ENCODE results near the gene ZIC5.

- TF ChIP-seq, protein P1, sequence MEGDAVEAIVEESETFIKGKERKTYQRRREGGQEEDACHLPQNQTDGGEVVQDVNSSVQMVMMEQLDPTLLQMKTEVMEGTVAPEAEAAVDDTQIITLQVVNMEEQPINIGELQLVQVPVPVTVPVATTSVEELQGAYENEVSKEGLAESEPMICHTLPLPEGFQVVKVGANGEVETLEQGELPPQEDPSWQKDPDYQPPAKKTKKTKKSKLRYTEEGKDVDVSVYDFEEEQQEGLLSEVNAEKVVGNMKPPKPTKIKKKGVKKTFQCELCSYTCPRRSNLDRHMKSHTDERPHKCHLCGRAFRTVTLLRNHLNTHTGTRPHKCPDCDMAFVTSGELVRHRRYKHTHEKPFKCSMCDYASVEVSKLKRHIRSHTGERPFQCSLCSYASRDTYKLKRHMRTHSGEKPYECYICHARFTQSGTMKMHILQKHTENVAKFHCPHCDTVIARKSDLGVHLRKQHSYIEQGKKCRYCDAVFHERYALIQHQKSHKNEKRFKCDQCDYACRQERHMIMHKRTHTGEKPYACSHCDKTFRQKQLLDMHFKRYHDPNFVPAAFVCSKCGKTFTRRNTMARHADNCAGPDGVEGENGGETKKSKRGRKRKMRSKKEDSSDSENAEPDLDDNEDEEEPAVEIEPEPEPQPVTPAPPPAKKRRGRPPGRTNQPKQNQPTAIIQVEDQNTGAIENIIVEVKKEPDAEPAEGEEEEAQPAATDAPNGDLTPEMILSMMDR (IDR thresholded peaks at IDR 0.05; ENCODE audit: insufficient read depth, low read length, poor library complexity, severe bottlenecking): no peak
- no peak for TF ChIP-seq EZH2phosphoT487 (conservative IDR thresholded peaks at IDR 0.05; ENCODE audit: low read length)
Observed at GRCh38 chr13:99956473-99957349, 14.9 kb downstream of the ZIC5 start.
